Measurements from ENCODE around the gene EHF.
A peak's percentile ranks its signal among the peaks of the same experiment; 100 is the strongest.

The EHF gene

GRCh38 chr11:34647532-34647931 is 26.6 kb downstream of the EHF start:
- TF ChIP-seq, protein P1, sequence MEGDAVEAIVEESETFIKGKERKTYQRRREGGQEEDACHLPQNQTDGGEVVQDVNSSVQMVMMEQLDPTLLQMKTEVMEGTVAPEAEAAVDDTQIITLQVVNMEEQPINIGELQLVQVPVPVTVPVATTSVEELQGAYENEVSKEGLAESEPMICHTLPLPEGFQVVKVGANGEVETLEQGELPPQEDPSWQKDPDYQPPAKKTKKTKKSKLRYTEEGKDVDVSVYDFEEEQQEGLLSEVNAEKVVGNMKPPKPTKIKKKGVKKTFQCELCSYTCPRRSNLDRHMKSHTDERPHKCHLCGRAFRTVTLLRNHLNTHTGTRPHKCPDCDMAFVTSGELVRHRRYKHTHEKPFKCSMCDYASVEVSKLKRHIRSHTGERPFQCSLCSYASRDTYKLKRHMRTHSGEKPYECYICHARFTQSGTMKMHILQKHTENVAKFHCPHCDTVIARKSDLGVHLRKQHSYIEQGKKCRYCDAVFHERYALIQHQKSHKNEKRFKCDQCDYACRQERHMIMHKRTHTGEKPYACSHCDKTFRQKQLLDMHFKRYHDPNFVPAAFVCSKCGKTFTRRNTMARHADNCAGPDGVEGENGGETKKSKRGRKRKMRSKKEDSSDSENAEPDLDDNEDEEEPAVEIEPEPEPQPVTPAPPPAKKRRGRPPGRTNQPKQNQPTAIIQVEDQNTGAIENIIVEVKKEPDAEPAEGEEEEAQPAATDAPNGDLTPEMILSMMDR (IDR thresholded peaks at IDR 0.05; ENCODE audit: low read depth, low read length, missing control alignments), result no peak
- H3K4me3 ChIP-seq (ENCODE audit: low read depth, low read length), result no peak overlapping the region
- in situ Hi-C loops (cut with HindIII; ENCODE audit: low sequenced_read_pairs), result no loop called here
- DNase-seq (ENCODE audit: low read depth), result no peak

- in situ Hi-C loops (cut with HindIII; ENCODE audit: low sequenced_read_pairs), result no loop called here
- DNase-seq (ENCODE audit: low read depth), result no peak
- TF ChIP-seq, protein P1 (IDR thresholded peaks at IDR 0.05; ENCODE audit: low read depth, low read length, missing control alignments), result no peak
- H3K4me3 ChIP-seq (ENCODE audit: low read depth, low read length), result no peak overlapping the region
Observed at GRCh38 chr11:34648036-34648435, 27.1 kb downstream of the EHF start.

GRCh38 chr11:34649597-34649996 is 28.7 kb downstream of the EHF start:
- in situ Hi-C loops (cut with HindIII; ENCODE audit: low sequenced_read_pairs), result no loop called here
- no peak overlapping the region for H3K4me3 ChIP-seq (ENCODE audit: low read depth, low read length)
- TF ChIP-seq, protein P1 (IDR thresholded peaks at IDR 0.05; ENCODE audit: low read depth, low read length, missing control alignments), result no peak
- DNase-seq (ENCODE audit: low read depth), result no peak

DNA sequence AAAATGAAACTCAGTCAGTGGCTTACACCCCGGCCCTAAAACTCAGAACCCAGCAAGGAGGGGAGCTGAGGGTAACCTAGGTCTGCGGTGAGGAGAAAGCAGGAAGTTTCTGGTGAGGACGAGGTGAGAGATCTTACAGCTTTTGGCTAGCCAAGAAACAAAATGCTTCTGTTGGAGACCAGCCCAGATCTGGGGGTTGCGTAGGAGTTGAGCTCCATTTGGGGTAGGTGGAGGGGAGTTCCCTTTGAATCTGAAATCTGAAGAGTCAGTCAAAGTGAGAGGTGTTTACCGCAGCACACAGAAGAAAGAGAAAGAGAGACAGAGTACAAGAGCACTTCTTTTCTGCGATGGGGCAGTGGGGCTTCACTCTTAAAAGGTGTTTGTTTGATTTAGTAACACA is 29.6 kb downstream of the EHF start:
- H3K4me3 ChIP-seq (ENCODE audit: low read depth, low read length), result no peak overlapping the region
- in situ Hi-C loops (cut with HindIII; ENCODE audit: low sequenced_read_pairs), result no loop called here
- TF ChIP-seq, protein P1 (IDR thresholded peaks at IDR 0.05; ENCODE audit: low read depth, low read length, missing control alignments), result no peak
- peak; percentile 76 for DNase-seq (ENCODE audit: low read depth)

- TF ChIP-seq, protein P1 (IDR thresholded peaks at IDR 0.05; ENCODE audit: low read depth, low read length, missing control alignments), result no peak
- DNase-seq (ENCODE audit: low read depth), result no peak
- in situ Hi-C loops (cut with HindIII; ENCODE audit: low sequenced_read_pairs), result no loop called here
- H3K4me3 ChIP-seq (ENCODE audit: low read depth, low read length), result no peak overlapping the region
Observed at GRCh38 chr11:34651551-34651950, 30.7 kb downstream of the EHF start.

- TF ChIP-seq, protein P1 (IDR thresholded peaks at IDR 0.05; ENCODE audit: low read depth, low read length, missing control alignments), result no peak
- in situ Hi-C loops (cut with HindIII; ENCODE audit: low sequenced_read_pairs), result no loop called here
- DNase-seq (ENCODE audit: low read depth), result no peak
- H3K4me3 ChIP-seq (ENCODE audit: low read depth, low read length), result no peak overlapping the region
Observed at GRCh38 chr11:34652191-34652973, 31.5 kb downstream of the EHF start.

Measured in astrocyte of the cerebellum (primary cell).